ENCODE data around the gene RIT2. TPM values are rescaled to one million over a fixed set of nuclear protein-coding genes. Genes with fewer than 3 reads are reported as not detected.

Gene RIT2
- total and polyA plus RNA-seq, 5 donors from 2014 or later: not detected

DNA sequence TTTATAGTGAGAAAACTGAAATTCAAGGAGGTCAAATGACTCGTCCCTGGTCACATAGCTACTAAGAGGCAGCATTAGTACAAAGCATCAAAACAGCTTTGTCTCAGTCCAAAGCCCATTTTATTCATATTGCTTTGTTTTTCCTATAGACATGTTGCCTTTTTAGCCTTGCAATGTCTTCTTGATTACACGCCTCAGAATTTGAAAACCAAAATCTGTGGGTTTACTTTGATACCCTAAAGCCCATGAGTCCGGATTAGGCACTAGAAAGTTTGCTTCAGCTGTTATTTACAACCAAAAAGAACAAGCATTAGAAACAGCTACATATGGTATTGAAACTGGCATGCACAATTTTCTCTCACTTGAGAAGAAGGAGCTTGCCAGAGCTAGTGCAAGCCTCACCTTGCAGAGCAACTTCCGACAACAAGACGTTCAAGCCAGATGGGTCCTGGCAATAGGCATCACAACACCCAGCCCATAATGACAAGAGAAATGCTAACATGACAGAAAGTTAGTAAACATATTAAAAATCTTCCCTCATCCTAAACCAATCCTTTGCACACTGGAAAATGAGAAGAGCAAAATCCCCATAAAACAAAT, 276.8 kb downstream of the RIT2 start:
- Mint-ChIP-seq H3K4me1 (no peaks in the 10 kb centered on the region), H3K36me3 (no peaks in the 10 kb centered on the region), H3K27me3 (no peaks in the 10 kb centered on the region), H3K4me3 (no peak overlapping the region), H3K27ac (no peak overlapping the region), H3K9me3 (peaks cover 0 to 18% (median 8%) of the 10 kb centered on the region in 7 donors)
- no peaks in the 10 kb centered on the region for H3K27me3 ChIP-seq (ENCODE audit: control insufficient read depth, insufficient read depth, low read length)
- H3K9me3 ChIP-seq (ENCODE audit: control insufficient read depth in 2 of 2, low read length in 2 of 2): no peaks in the 10 kb centered on the region
- ATAC-seq (ENCODE audit: low read depth in 2 of 2): no peak
- no peaks in the 10 kb centered on the region for H3K4me1 ChIP-seq (ENCODE audit: control insufficient read depth, insufficient read depth, low read length, poor library complexity, severe bottlenecking)
- H3K36me3 ChIP-seq (ENCODE audit: control insufficient read depth, insufficient read depth, low read length): no peaks in the 10 kb centered on the region
- no peak overlapping the region for H3K27ac ChIP-seq (ENCODE audit: insufficient read depth, low read length, poor library complexity, severe bottlenecking)
- DNase-seq: no peak
- no peak overlapping the region for H3K4me3 ChIP-seq (ENCODE audit: low read depth, low read length)

DNA sequence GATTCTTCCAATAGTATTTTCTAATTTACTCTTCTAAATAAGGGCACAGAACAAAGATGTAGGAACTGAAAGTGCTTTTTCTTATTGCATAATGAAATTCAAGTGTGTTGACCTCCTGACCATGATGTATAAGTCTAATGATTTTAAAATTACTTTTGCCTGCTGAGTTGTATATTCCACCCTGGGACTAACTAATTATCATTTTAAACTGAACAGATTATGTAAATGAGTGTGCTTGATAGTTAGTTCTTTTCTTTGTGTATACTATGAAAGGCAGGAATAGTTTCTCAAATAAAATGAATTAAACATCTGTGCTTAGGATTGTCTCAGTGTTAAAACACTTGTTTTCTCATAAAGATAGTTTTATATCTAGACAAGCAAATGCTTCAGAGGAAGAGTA, 284.5 kb downstream of the RIT2 start:
- ATAC-seq (ENCODE audit: low read depth in 2 of 2) (no peak), DNase-seq (no peak)
- Mint-ChIP-seq H3K27me3 (no peaks in the 10 kb centered on the region), H3K9me3 (peaks cover 0 to 15% (median 5%) of the 10 kb centered on the region in 7 donors), H3K4me1 (no peaks in the 10 kb centered on the region), H3K36me3 (no peaks in the 10 kb centered on the region), H3K4me3 (no peak overlapping the region), H3K27ac (no peak overlapping the region)
- H3K27ac ChIP-seq (ENCODE audit: insufficient read depth, low read length, poor library complexity, severe bottlenecking): no peak overlapping the region
- H3K4me1 ChIP-seq (ENCODE audit: control insufficient read depth, insufficient read depth, low read length, poor library complexity, severe bottlenecking): no peaks in the 10 kb centered on the region
- no peaks in the 10 kb centered on the region for H3K36me3 ChIP-seq (ENCODE audit: control insufficient read depth, insufficient read depth, low read length)
- H3K4me3 ChIP-seq (ENCODE audit: low read depth, low read length): no peak overlapping the region
- peaks cover 0 to 3% of the 10 kb centered on the region in 2 experiments for H3K9me3 ChIP-seq (ENCODE audit: control insufficient read depth in 2 of 2, low read length in 2 of 2)
- no peaks in the 10 kb centered on the region for H3K27me3 ChIP-seq (ENCODE audit: control insufficient read depth, insufficient read depth, low read length)

DNA sequence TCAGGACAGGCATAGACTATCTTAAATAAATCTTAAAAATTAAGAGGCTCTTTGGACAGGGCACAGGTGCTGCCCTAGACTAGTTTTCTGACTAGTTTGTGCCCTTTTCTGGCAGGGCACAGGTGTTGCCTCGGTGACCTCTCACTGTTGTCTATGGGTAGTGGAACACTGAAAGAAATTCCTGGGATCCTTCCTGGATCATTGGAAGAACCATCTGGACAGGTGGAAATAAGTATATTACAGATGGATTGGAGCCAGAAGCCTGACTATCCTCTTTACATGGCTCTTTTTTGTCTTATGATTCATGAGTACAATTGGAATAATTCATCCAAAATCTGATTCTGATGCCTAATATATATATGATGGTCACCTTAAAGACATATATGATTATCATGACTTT, 286.6 kb downstream of the RIT2 start:
- Mint-ChIP-seq H3K4me1 (no peaks in the 10 kb centered on the region), H3K9me3 (peaks cover 0 to 14% (median 5%) of the 10 kb centered on the region in 7 donors), H3K4me3 (no peak overlapping the region), H3K27me3 (no peaks in the 10 kb centered on the region), H3K36me3 (no peaks in the 10 kb centered on the region), H3K27ac (no peak overlapping the region)
- DNase-seq (no peak), ATAC-seq (ENCODE audit: low read depth in 2 of 2) (no peak)
- Histone ChIP-seq H3K4me1 (ENCODE audit: control insufficient read depth, insufficient read depth, low read length, poor library complexity, severe bottlenecking) (no peaks in the 10 kb centered on the region), H3K4me3 (ENCODE audit: low read depth, low read length) (no peak overlapping the region), H3K9me3 (ENCODE audit: control insufficient read depth in 2 of 2, low read length in 2 of 2) (peaks cover 0 to 3% of the 10 kb centered on the region in 2 experiments), H3K27me3 (ENCODE audit: control insufficient read depth, insufficient read depth, low read length) (no peaks in the 10 kb centered on the region), H3K27ac (ENCODE audit: insufficient read depth, low read length, poor library complexity, severe bottlenecking) (no peak overlapping the region), H3K36me3 (ENCODE audit: control insufficient read depth, insufficient read depth, low read length) (no peaks in the 10 kb centered on the region)

DNA sequence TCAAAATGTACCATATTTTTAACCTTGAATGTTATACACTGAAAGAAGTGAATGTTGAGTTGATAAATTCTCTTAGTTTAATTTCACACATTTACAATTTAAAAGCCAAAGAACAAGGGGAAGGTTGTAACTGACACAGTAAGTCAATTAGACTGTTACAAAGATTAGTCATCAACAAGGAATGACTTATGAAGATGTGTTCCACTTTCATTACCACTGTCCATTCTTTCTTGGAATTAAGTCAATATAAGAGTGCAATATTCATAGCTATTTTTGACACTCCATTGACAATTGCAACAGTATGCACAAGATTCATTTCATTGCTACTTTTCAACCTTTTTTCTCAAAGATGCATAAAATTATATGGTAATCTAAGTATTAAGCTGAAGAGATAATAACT, 291.3 kb downstream of the RIT2 start:
- Mint-ChIP-seq H3K9me3 (peaks cover 0 to 14% (median 3%) of the 10 kb centered on the region in 7 donors), H3K27ac (no peak overlapping the region)

DNA sequence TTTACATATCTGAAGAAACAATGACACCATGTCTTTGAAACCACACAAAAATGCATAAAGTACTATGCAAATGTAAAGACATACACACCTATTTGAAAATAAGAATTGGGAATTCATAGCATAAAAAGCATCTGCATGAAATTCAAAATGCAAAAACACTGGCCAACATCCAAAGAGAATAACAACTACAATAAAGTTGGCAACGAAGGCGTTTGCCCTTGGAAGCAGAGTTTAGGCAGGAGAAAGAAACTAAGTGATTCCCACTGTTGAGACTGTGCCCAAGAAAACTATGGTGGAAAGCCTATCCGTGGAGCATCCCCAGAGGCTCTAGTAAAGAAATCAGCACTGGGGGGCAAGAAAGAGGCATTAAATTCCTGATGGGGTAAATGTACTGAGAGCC, 292.8 kb downstream of the RIT2 start:
- no peaks in the 10 kb centered on the region for H3K27me3 Mint-ChIP-seq
- Histone ChIP-seq H3K4me1 (ENCODE audit: control insufficient read depth, insufficient read depth, low read length, poor library complexity, severe bottlenecking) (no peaks in the 10 kb centered on the region), H3K36me3 (ENCODE audit: control insufficient read depth, insufficient read depth, low read length) (no peaks in the 10 kb centered on the region), H3K27ac (ENCODE audit: insufficient read depth, low read length, poor library complexity, severe bottlenecking) (no peak overlapping the region), H3K27me3 (ENCODE audit: control insufficient read depth, insufficient read depth, low read length) (no peaks in the 10 kb centered on the region), H3K9me3 (ENCODE audit: control insufficient read depth in 2 of 2, low read length in 2 of 2) (peaks cover 0 to 5% of the 10 kb centered on the region in 2 experiments), H3K4me3 (ENCODE audit: low read depth, low read length) (no peak overlapping the region)
- ATAC-seq (ENCODE audit: low read depth in 2 of 2): no peak
- no peaks in the 10 kb centered on the region for H3K36me3 Mint-ChIP-seq
- no peak for DNase-seq
- H3K9me3 Mint-ChIP-seq: peaks cover 0 to 7% (median 3%) of the 10 kb centered on the region in 7 donors
- H3K4me3 Mint-ChIP-seq: no peak overlapping the region
- H3K27ac Mint-ChIP-seq: no peak overlapping the region
- no peaks in the 10 kb centered on the region for H3K4me1 Mint-ChIP-seq

More for the DNA sequence above, 291.3 kb downstream of the RIT2 start:
- DNase-seq: no peak
- no peaks in the 10 kb centered on the region for H3K27me3 ChIP-seq (ENCODE audit: control insufficient read depth, insufficient read depth, low read length)
- no peaks in the 10 kb centered on the region for H3K36me3 ChIP-seq (ENCODE audit: control insufficient read depth, insufficient read depth, low read length)
- ATAC-seq (ENCODE audit: low read depth in 2 of 2): no peak
- H3K9me3 ChIP-seq (ENCODE audit: control insufficient read depth in 2 of 2, low read length in 2 of 2): peaks cover 0 to 5% of the 10 kb centered on the region in 2 experiments
- H3K27ac ChIP-seq (ENCODE audit: insufficient read depth, low read length, poor library complexity, severe bottlenecking): no peak overlapping the region
- no peak overlapping the region for H3K4me3 Mint-ChIP-seq
- H3K36me3 Mint-ChIP-seq: no peaks in the 10 kb centered on the region
- H3K27me3 Mint-ChIP-seq: no peaks in the 10 kb centered on the region
- H3K4me3 ChIP-seq (ENCODE audit: low read depth, low read length): no peak overlapping the region
- H3K4me1 Mint-ChIP-seq: no peaks in the 10 kb centered on the region
- no peaks in the 10 kb centered on the region for H3K4me1 ChIP-seq (ENCODE audit: control insufficient read depth, insufficient read depth, low read length, poor library complexity, severe bottlenecking)

DNA sequence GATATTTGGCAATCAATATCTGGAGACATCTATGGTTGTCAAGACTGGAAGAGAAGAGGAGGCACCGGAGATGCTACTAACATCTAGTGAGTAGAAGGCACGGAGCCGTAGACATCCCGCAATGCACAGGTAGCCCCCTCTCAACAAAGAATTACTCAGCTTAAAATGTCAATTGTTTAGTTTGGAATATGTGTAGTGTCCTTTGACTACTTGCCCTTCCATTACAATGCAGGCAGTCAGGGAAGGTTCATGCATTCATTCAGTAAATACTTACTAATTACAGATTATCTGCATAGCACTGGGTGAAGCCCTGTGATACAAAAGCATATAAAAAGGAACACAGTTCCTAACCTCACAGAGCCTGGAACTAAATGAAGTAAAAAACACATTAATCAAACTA, 294.0 kb downstream of the RIT2 start:
- no peaks in the 10 kb centered on the region for H3K4me1 Mint-ChIP-seq
- no peak overlapping the region for H3K4me3 Mint-ChIP-seq

DNA sequence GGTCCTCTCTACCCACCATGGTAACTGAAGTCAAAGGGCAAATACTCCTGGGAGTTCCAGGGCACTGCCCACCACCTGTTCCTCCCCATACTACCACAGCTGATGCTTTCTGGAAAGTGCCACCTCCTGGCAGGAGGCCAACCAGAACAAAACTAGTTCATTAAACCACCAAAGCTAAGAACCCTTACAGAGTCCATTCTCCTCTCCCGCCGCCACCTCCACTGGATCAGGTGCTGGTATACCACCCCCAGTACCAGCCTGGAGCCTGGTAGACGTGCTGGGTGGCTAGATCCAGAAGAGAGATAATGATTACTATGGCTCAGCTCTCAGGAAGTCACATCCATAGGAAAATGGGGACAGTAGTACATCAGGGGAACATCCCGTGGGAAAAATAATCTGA, 300.9 kb downstream of the RIT2 start:
- Histone ChIP-seq H3K4me1 (ENCODE audit: control insufficient read depth, insufficient read depth, low read length, poor library complexity, severe bottlenecking) (no peaks in the 10 kb centered on the region), H3K36me3 (ENCODE audit: control insufficient read depth, insufficient read depth, low read length) (no peaks in the 10 kb centered on the region), H3K27me3 (ENCODE audit: control insufficient read depth, insufficient read depth, low read length) (no peaks in the 10 kb centered on the region), H3K27ac (ENCODE audit: insufficient read depth, low read length, poor library complexity, severe bottlenecking) (no peak overlapping the region), H3K4me3 (ENCODE audit: low read depth, low read length) (no peak overlapping the region), H3K9me3 (ENCODE audit: control insufficient read depth in 2 of 2, low read length in 2 of 2) (peaks cover 0 to 13% of the 10 kb centered on the region in 2 experiments)
- peaks cover 2 to 13% (median 5%) of the 10 kb centered on the region in 7 donors for H3K9me3 Mint-ChIP-seq
- no peak for ATAC-seq (ENCODE audit: low read depth in 2 of 2)
- H3K4me3 Mint-ChIP-seq: no peak overlapping the region
- no peak overlapping the region for H3K27ac Mint-ChIP-seq
- DNase-seq: no peak
- no peaks in the 10 kb centered on the region for H3K36me3 Mint-ChIP-seq
- no peaks in the 10 kb centered on the region for H3K4me1 Mint-ChIP-seq
- H3K27me3 Mint-ChIP-seq: no peaks in the 10 kb centered on the region

More for the DNA sequence above, 294.0 kb downstream of the RIT2 start:
- no peaks in the 10 kb centered on the region for H3K36me3 ChIP-seq (ENCODE audit: control insufficient read depth, insufficient read depth, low read length)
- no peaks in the 10 kb centered on the region for H3K36me3 Mint-ChIP-seq
- DNase-seq (no peak), ATAC-seq (ENCODE audit: low read depth in 2 of 2) (no peak)
- no peaks in the 10 kb centered on the region for H3K27me3 Mint-ChIP-seq
- H3K4me1 ChIP-seq (ENCODE audit: control insufficient read depth, insufficient read depth, low read length, poor library complexity, severe bottlenecking): no peaks in the 10 kb centered on the region
- no peak overlapping the region for H3K4me3 ChIP-seq (ENCODE audit: low read depth, low read length)
- H3K27me3 ChIP-seq (ENCODE audit: control insufficient read depth, insufficient read depth, low read length): no peaks in the 10 kb centered on the region
- H3K27ac ChIP-seq (ENCODE audit: insufficient read depth, low read length, poor library complexity, severe bottlenecking): no peak overlapping the region
- H3K27ac Mint-ChIP-seq: no peak overlapping the region
- H3K9me3 ChIP-seq (ENCODE audit: control insufficient read depth in 2 of 2, low read length in 2 of 2): peaks cover 0 to 5% of the 10 kb centered on the region in 2 experiments
- peaks cover 0 to 10% (median 4%) of the 10 kb centered on the region in 7 donors for H3K9me3 Mint-ChIP-seq

DNA sequence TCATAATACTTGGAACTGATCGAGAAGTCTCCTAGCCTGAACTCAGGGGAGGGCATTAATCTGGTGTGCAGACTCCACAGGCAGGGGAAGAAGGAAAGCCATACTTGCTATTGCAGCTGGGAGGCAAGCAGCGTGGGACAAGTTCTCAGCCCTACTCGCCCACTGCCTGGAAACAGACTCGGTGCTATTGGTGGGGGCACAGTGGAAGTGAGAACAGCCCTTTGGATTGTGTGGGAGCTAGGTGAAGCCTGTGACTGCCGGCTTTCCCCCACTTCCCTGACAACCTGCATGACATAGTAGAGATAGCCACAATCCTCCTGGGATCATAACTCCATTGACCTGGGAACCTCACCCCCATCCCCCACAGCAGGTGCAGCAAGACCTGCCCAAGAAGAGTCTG, 301.3 kb downstream of the RIT2 start:
- Mint-ChIP-seq H3K36me3 (no peaks in the 10 kb centered on the region), H3K27ac (no peak overlapping the region), H3K27me3 (no peaks in the 10 kb centered on the region), H3K9me3 (peaks cover 2 to 13% (median 5%) of the 10 kb centered on the region in 7 donors), H3K4me3 (no peak overlapping the region), H3K4me1 (no peaks in the 10 kb centered on the region)
- DNase-seq (no peak), ATAC-seq (ENCODE audit: low read depth in 2 of 2) (no peak)
- no peaks in the 10 kb centered on the region for H3K4me1 ChIP-seq (ENCODE audit: control insufficient read depth, insufficient read depth, low read length, poor library complexity, severe bottlenecking)
- no peak overlapping the region for H3K27ac ChIP-seq (ENCODE audit: insufficient read depth, low read length, poor library complexity, severe bottlenecking)
- H3K27me3 ChIP-seq (ENCODE audit: control insufficient read depth, insufficient read depth, low read length): no peaks in the 10 kb centered on the region
- no peaks in the 10 kb centered on the region for H3K36me3 ChIP-seq (ENCODE audit: control insufficient read depth, insufficient read depth, low read length)
- no peak overlapping the region for H3K4me3 ChIP-seq (ENCODE audit: low read depth, low read length)
- H3K9me3 ChIP-seq (ENCODE audit: control insufficient read depth in 2 of 2, low read length in 2 of 2): peaks cover 0 to 13% of the 10 kb centered on the region in 2 experiments
